ENCODE data around the gene MARCHF10. TPM values are rescaled to one million over a fixed set of nuclear protein-coding genes. Genes with fewer than 3 reads are reported as not detected.
A peak's percentile ranks its signal among the peaks of the same experiment; 100 is the strongest.

The MARCHF10 gene
- total RNA-seq, 1 experiment from 2014 or later = not detected

- intact Hi-C loops (cut with micrococcal nuclease) = no loop called here
- no peak overlapping the region for H3K9ac ChIP-seq (ENCODE audit: low read length)
- no TSS peak for BruUV-seq (replicated peaks)
- no peaks in the 10 kb centered on the region for H3F3A ChIP-seq (ENCODE audit: low read length, unreplicated experiment)
- peak overlapping the region; percentile 17; the same call in 1 of the 2 replicates for H3K4me2 ChIP-seq (ENCODE audit: low read length)
- DNase-seq (peak; percentile 56), ATAC-seq (no peak)
- no peak overlapping the region for H3K4me3 ChIP-seq (ENCODE audit: low read length)
- H3K4me1 ChIP-seq (ENCODE audit: insufficient read depth, low read length) = peaks cover 61% of the 10 kb centered on the region
- peak overlapping the region; percentile 56 for H2AFZ ChIP-seq (ENCODE audit: low read length)
- H4K20me1 ChIP-seq (ENCODE audit: low read length) = no peaks in the 10 kb centered on the region
- H3K9me2 ChIP-seq (replicated peaks; ENCODE audit: low read length) = no peaks in the 10 kb centered on the region
- CTCF ChIA-PET = interaction anchor here (0.6 to 0.7 kb wide), 2 partner anchors 259 to 799 kb away, joined by 4 to 6 read pairs; partner anchors contain the start of gene MAP3K3
- H3K9me3 ChIP-seq (ENCODE audit: low read length) = no peaks in the 10 kb centered on the region
- peak overlapping the region; percentile 45 for H3K27ac ChIP-seq (ENCODE audit: low read length)
- H3K79me2 ChIP-seq (ENCODE audit: low read length) = no peaks in the 10 kb centered on the region
- POLR2A ChIA-PET (ENCODE audit: unreplicated experiment) = interaction anchor here (0.7 kb wide), 1 partner anchor 952 kb away, joined by 4 read pairs; no protein-coding TSS in a partner anchor
- TF ChIP-seq CTCF (conservative IDR thresholded peaks at IDR 0.05; ENCODE audit: low read depth, low read length) (no peak), EZH2 (IDR thresholded peaks at IDR 0.05; ENCODE audit: low read length, unreplicated experiment) (no peak), EZH2phosphoT487 (IDR thresholded peaks at IDR 0.05; ENCODE audit: borderline replicate concordance, low read length) (no peak)
- no peaks in the 10 kb centered on the region for H3K27me3 ChIP-seq (ENCODE audit: low read length)
- no peaks in the 10 kb centered on the region for H3K36me3 ChIP-seq (ENCODE audit: low read depth, low read length)
Observed at GRCh38 chr17:62823111-62823893, 15.2 kb upstream of the MARCHF10 start.

GRCh38 chr17:62822080-62822904 is 14.2 kb upstream of the MARCHF10 start:
- Histone ChIP-seq H3K36me3 (ENCODE audit: low read depth, low read length) (no peaks in the 10 kb centered on the region), H3K27ac (ENCODE audit: low read length) (peak overlapping the region; percentile 45), H3K9me2 (replicated peaks; ENCODE audit: low read length) (no peaks in the 10 kb centered on the region), H3K9me3 (ENCODE audit: low read length) (no peaks in the 10 kb centered on the region), H2AFZ (ENCODE audit: low read length) (no peak overlapping the region), H3K4me1 (ENCODE audit: insufficient read depth, low read length) (peaks cover 51% of the 10 kb centered on the region), H3K79me2 (ENCODE audit: low read length) (no peaks in the 10 kb centered on the region), H3K9ac (ENCODE audit: low read length) (no peak overlapping the region), H3F3A (ENCODE audit: low read length, unreplicated experiment) (no peaks in the 10 kb centered on the region), H3K4me2 (ENCODE audit: low read length) (peak overlapping the region; percentile 17; the same call in 1 of the 2 replicates), H3K4me3 (ENCODE audit: low read length) (no peak overlapping the region), H3K27me3 (ENCODE audit: low read length) (no peaks in the 10 kb centered on the region), H4K20me1 (ENCODE audit: low read length) (no peaks in the 10 kb centered on the region)
- intact Hi-C loops (cut with micrococcal nuclease) = no loop called here
- no peak for TF ChIP-seq EZH2 (IDR thresholded peaks at IDR 0.05; ENCODE audit: low read length, unreplicated experiment)
- TF ChIP-seq CTCF (conservative IDR thresholded peaks at IDR 0.05; ENCODE audit: low read depth, low read length) = no peak
- TF ChIP-seq EZH2phosphoT487 (IDR thresholded peaks at IDR 0.05; ENCODE audit: borderline replicate concordance, low read length) = no peak
- no peak for DNase-seq
- ATAC-seq = no peak
- BruUV-seq (replicated peaks) = no TSS peak
- ChIA-PET CTCF (interaction anchor here (0.7 kb wide), 1 partner anchor 260 kb away, joined by 4 read pairs; no protein-coding TSS in a partner anchor), POLR2A (ENCODE audit: unreplicated experiment) (no interaction called here)

All from PC-3 (cell line).